Spleen (tissue), 7 donors: ENCODE measurements around the gene TNNI3.

ENCODE experiments used
- POLR2A ChIP-seq, 3 donors: fragments of 450-650 bp; IDR thresholded peaks; one replicate each; pipeline ENCODE4 v1.5.1; 2017; ENCODE audit warnings: antibody characterized with exemption in 3 of 3, mild to moderate bottlenecking in 1 of 3
- POLR2AphosphoS5 ChIP-seq, 3 donors: sonication (generic); formaldehyde crosslinking; IDR thresholded peaks; one replicate each; pipeline ENCODE4 v1.5.1; 2017; ENCODE audit warnings: antibody characterized with exemption in 3 of 3
- TF ChIP-seq, protein P1 (sequence below), 11 experiments: fragments of 200-600 bp in 7 of 11; fragments of 450-650 bp in 4 of 11; sonication (generic) in 4 of 11; IDR thresholded peaks in 8 of 11; conservative IDR thresholded peaks in 3 of 11; 1 replicate in 7 of 11; 2 replicates in 4 of 11; pipeline versions ENCODE4 v1.4.0 to v1.8.0; 2016 to 2021; ENCODE audit warnings: antibody characterized with exemption in 11 of 11, inconsistent platforms in 4 of 11, mild to moderate bottlenecking in 1 of 11
- donor health status: DM: no; HTN: no; CAD: no; lungs with moderate emphysema.
- donor health status: DM: no; HTN: no; CAD: no.
- donor health status: DM: no; HTN: no; CAD: no.

DNA sequence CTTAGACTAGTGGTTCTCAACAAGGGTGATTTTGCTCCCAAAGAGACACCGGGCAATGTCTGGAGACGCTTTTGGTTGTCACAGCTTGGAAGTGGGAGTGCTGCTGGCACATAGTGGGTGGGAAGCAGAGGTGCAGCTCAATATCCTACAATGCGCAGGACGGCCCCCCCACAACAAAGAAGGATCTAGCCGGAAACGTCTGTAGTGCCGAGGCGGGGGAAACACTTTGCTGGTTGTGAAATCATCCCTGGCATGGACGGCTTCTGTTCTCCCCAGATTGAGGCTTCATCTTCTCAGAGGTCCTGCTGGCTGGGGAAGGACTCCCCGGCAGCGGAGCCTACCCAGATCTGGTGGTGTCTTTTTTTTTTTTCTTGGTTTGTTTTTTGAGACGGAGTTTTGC is 35.9 kb upstream of the TNNI3 start:
- no peak for TF ChIP-seq POLR2AphosphoS5 (IDR thresholded peaks at IDR 0.05)
- TF ChIP-seq, protein P1, sequence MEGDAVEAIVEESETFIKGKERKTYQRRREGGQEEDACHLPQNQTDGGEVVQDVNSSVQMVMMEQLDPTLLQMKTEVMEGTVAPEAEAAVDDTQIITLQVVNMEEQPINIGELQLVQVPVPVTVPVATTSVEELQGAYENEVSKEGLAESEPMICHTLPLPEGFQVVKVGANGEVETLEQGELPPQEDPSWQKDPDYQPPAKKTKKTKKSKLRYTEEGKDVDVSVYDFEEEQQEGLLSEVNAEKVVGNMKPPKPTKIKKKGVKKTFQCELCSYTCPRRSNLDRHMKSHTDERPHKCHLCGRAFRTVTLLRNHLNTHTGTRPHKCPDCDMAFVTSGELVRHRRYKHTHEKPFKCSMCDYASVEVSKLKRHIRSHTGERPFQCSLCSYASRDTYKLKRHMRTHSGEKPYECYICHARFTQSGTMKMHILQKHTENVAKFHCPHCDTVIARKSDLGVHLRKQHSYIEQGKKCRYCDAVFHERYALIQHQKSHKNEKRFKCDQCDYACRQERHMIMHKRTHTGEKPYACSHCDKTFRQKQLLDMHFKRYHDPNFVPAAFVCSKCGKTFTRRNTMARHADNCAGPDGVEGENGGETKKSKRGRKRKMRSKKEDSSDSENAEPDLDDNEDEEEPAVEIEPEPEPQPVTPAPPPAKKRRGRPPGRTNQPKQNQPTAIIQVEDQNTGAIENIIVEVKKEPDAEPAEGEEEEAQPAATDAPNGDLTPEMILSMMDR (IDR thresholded peaks at IDR 0.05 in 8 of 11, conservative IDR thresholded peaks at IDR 0.05 in 3 of 11): no peak
- TF ChIP-seq POLR2A (IDR thresholded peaks at IDR 0.05): no peak
